ENCODE measurements around the gene TUBGCP2. TPM values are rescaled to one million over a fixed set of nuclear protein-coding genes. Genes with fewer than 3 reads are reported as not detected.
"Not testable (repeated sequence)": the region's sequence is repeated elsewhere in the genome, so short reads cannot be mapped to it uniquely, and the experiment has no call there.

TUBGCP2 gene
- total RNA-seq, 1 experiment from 2014 or later, result 23.3 TPM

DNA sequence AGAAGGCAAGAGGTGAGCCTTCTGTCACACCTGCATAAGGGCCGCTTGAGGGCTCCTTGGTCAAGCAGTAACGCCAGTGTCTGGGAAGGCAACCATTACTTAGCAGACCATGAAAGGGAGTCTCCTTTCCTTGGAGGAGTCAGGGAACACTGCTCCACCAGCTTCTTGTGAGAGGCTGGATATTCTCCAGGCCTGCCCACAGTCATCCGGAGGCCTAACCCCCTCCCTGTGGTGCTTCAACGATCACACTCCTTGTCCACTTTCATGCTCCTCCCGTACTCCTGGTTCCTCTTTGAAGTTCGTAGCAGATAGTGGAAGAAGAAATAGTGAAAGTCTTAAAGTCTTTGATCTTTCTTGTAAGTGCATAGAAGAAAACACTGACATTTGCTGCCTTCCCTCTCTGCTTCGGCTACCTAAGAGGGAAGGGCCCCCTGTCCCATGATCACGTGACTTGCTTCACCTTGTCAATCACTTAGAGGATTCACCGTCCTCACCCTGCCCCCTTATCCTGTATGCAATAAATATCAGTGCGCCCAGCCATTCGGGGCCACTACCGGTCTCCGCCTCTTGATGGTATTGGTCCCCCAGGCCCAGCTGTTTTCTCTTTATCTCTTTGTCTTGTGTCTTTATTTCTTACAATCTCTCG lies 13.5 kb upstream of the TUBGCP2 start:
- H3K27ac ChIP-seq; DNase-seq; H3K36me3 ChIP-seq; H3K9me3 ChIP-seq (replicated peaks); H3K4me3 ChIP-seq; H3K4me1 ChIP-seq; H3K27me3 ChIP-seq: not testable (repeated sequence)

DNA sequence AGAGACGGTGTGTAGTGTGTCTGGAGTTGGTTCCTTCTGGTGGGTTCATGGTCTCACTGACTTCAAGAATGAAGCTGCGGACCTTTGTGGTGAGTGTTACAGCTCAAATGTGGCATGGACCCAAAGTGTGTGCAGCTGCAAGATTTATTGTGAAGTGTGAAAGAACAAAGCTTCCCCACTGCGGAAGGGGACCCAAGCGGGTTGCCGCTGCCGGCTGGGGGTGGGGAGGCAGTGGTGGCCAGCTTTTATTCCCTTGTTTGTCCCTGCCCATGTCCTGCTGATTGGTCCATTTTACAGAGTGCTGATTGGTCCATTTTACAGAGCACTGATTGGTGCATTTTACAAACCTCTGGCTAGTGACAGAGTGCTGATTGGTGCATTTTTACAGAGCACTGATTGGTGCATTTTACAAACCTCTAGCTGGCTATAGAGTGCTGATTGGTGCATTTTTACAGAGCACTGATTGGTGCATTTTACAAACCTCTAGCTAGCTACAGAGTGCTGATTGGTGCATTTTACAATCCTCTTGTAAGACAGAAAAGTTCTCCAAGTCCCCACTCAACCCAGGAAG lies 12.3 kb upstream of the TUBGCP2 start:
- H3K4me3 ChIP-seq; H3K27me3 ChIP-seq; H3K4me1 ChIP-seq; H3K27ac ChIP-seq; H3K36me3 ChIP-seq; DNase-seq; H3K9me3 ChIP-seq (replicated peaks): not testable (repeated sequence)

DNA sequence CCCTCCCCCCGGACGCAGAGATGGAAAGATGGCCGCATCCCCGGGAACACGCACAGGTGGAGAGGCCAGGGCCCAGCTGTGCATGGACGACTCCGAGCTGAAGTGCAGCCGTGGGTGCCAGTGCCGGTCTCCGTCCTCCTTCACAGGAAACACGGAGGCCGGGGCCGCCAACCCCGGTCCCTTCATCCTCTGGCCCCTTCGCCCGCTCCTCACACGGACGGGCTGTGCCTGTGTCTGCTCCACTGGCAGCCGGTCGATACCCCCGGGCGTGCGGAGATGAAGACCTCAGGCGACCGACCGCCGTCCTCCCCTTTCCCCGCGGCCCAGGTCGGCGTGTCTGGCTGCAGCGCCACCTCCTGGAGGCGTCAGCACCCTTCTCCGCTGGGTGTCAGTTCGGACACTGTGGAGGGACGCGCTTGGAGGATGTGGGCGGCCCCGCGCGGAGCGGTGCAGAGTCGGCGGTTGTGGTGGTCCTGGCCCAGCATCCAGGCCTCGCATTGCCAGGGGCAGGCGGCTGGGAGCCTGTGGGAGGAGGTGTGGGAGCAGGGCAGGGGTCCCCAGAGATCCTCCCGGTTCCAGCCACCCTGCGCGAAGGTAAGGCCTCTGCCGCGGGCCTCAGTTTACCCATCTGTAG lies 9.9 kb upstream of the TUBGCP2 start:
- DNase-seq, result peak; percentile 70 to 78
- Histone ChIP-seq H3K27ac (no peak overlapping the region), H3K4me1 (no peaks in the 10 kb centered on the region), H3K36me3 (no peaks in the 10 kb centered on the region), H3K27me3 (no peaks in the 10 kb centered on the region), H3K4me3 (peak overlapping the region; percentile 51), H3K9me3 (replicated peaks) (no peaks in the 10 kb centered on the region)

DNA sequence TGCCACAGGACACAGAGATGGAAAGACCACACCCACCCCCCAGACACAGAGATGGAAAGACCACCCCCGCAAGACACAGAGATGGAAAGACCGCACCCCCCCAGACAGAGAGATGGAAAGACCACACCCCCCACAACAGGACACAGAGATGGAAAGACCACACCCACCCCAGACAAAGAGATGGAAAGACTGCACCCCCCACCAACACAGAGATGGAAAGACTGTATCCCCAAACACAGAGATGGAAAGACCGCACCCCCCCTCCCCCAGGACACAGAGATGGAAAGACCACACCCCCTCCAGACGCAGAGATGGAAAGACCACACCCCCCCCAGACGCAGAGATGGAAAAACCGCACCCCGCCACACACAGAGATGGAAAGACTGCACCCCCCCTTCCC lies 8.1 kb upstream of the TUBGCP2 start:
- Histone ChIP-seq H3K9me3 (replicated peaks) (no peaks in the 10 kb centered on the region), H3K4me1 (no peaks in the 10 kb centered on the region), H3K4me3 (no peak overlapping the region), H3K27me3 (no peaks in the 10 kb centered on the region), H3K36me3 (no peaks in the 10 kb centered on the region), H3K27ac (no peak overlapping the region)
- DNase-seq, result no peak

DNA sequence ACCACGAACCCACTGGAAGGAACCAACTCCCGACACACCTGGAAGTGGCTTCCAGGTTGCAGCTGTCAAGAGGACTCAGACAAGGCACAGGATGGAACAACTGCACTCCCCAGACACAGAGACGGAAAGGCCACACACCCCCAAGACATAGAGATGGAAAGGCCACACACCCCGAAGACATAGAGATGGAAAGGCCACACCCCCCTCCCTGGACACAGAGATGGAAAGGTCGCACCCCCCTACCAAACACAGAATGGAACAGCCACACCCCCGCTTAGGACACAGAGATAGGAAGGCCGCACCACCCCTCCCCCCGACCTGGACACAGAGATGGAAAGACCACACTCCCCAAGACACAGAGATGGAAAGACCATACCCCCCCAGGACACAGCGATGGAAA lies 7.6 kb upstream of the TUBGCP2 start:
- Histone ChIP-seq H3K27me3 (no peaks in the 10 kb centered on the region), H3K4me1 (no peaks in the 10 kb centered on the region), H3K27ac (no peak overlapping the region), H3K36me3 (no peaks in the 10 kb centered on the region), H3K4me3 (no peak overlapping the region), H3K9me3 (replicated peaks) (no peaks in the 10 kb centered on the region)
- no peak for DNase-seq

DNA sequence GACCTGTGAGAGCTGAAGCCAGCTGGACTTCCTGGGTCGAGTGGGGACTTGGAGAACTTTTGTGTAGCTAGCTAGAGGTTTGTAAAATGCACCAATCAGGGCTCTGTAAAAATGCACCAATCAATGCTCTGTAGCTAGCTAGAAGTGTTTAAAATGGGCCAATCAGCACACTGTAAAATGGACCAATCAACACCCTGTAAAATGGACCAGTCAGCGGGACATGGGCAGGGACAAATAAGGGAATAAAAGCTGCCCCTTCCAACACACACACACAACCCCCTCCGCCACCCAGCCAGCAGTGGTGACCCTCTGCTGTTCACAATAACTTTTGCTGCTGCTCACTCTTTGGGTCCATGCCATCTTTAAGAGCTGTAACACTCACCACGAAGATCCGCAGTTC lies 7.2 kb upstream of the TUBGCP2 start:
- H3K27ac ChIP-seq, result no peak overlapping the region
- H3K36me3 ChIP-seq, result 0 out of 2 replicates have a peak, but pooled peaks cover 3% of the 10 kb centered on the region
- H3K9me3 ChIP-seq (replicated peaks), result no peaks in the 10 kb centered on the region
- H3K4me1 ChIP-seq, result no peaks in the 10 kb centered on the region
- no peaks in the 10 kb centered on the region for H3K27me3 ChIP-seq
- no peak overlapping the region for H3K4me3 ChIP-seq
- DNase-seq, result no peak

DNA sequence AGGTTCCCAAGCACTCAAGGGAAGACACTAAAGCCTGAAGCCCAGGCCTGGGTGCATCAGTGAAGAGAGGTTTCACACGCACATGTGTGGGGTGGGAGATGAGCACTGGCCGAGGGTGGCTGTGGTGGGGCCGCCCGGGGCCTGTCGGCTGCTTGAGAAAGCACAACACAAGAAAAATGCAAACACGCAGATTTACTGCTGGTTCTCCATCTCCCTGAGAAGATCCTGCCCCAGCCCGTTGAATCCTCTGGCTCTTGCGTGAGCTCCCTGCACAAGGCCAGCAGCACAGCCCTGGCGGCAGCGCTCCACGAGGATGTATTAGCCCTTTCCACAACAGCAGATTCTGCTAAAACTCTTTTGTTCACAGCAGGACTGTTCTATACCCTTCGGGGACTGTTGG lies 6.2 kb upstream of the TUBGCP2 start:
- H3K27ac ChIP-seq, result no peak overlapping the region
- no peaks in the 10 kb centered on the region for H3K4me1 ChIP-seq
- H3K27me3 ChIP-seq, result no peaks in the 10 kb centered on the region
- DNase-seq, result no peak
- no peak overlapping the region for H3K4me3 ChIP-seq
- 0 out of 2 replicates have a peak, but pooled peaks cover 3% of the 10 kb centered on the region for H3K36me3 ChIP-seq
- H3K9me3 ChIP-seq (replicated peaks), result no peaks in the 10 kb centered on the region

DNA sequence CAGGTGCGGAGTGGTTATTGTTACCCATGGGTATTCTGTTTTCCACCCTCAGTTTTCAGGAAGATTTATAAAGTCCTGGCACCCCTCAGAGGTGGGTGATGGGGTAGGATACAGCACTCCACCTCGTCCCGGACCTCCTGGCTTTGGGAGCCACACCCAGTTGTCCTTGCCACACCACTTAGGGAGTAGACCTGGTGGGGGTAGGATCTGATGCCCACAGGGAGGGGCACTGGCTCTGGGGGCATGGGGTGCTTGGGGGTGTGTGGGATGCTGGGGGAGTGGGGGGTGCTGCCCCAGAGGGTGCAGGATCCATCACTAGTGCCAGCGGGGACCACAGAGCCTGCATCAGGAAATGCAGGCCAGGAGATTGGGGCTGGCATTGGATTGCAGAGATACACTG lies 4.5 kb upstream of the TUBGCP2 start:
- no peaks in the 10 kb centered on the region for H3K27me3 ChIP-seq
- no peaks in the 10 kb centered on the region for H3K4me1 ChIP-seq
- no peak for DNase-seq
- H3K4me3 ChIP-seq, result no peak overlapping the region
- H3K27ac ChIP-seq, result no peak overlapping the region
- no peaks in the 10 kb centered on the region for H3K9me3 ChIP-seq (replicated peaks)
- H3K36me3 ChIP-seq, result 0 out of 2 replicates have a peak, but pooled peaks cover 3% of the 10 kb centered on the region

DNA sequence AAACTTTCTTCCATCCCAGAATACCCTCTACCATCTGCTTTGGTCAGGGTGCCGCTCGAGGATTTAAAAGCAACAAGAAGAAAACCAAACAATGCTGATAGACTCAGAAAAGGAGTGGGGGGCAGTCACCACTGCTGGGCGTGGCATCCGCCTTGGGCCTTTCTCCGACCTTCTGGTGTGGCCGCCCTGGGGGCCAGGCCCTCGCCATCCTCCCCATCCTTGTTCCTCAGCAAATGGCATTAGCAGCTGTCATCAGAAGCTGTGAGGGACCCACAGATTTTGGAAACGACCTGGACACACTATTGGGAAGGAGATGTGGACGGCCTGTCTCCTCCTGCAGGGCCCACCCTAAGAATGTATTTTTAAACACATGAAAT lies 4.1 kb upstream of the TUBGCP2 start:
- no peak overlapping the region for H3K4me3 ChIP-seq
- 0 out of 2 replicates have a peak, but pooled peaks cover 3% of the 10 kb centered on the region for H3K36me3 ChIP-seq
- H3K9me3 ChIP-seq (replicated peaks), result no peaks in the 10 kb centered on the region
- H3K27me3 ChIP-seq, result no peaks in the 10 kb centered on the region
- no peak for DNase-seq
- no peaks in the 10 kb centered on the region for H3K4me1 ChIP-seq
- H3K27ac ChIP-seq, result no peak overlapping the region

DNA sequence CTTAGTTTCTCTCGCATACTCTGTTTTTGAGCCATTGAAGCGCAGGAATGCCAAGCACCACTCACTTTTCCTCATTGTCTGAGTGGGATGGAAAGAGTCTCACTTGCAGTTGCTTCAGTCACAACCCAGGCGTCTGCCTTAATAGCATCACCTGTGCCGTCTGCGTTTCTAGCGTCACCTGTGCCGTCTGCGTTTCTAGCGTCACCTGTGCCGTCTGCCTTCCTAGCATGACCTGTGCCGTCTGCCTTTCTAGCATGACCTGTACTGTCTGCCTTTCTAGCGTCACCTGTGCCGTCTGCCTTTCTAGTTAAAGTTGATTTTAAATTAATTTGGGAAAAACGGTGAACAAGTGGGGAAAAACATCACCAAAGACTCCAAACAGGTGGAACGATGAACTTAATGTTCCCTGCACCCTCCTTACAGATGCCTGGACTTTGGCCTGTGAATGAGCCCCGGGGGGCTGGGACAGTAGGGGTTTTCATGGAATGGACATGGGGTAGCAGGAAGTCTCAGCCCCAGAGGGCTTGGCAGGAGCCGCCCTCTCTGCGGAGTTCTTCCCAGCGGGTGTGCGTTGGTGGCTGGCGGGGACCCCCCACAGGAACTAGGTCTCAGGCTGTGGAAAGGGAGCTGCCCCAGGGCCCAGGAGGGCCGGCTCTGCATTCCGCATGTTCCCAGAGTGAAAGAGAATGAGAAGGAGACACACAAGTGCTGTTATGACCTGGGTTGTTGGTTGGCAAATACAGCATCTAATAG lies 3.5 kb upstream of the TUBGCP2 start:
- no peaks in the 10 kb centered on the region for H3K27me3 ChIP-seq
- H3K4me3 ChIP-seq, result no peak overlapping the region
- H3K9me3 ChIP-seq (replicated peaks), result no peaks in the 10 kb centered on the region
- H3K27ac ChIP-seq, result no peak overlapping the region
- H3K4me1 ChIP-seq, result no peaks in the 10 kb centered on the region
- DNase-seq, result no peak
- 0 out of 2 replicates have a peak, but pooled peaks cover 3% of the 10 kb centered on the region for H3K36me3 ChIP-seq

DNA sequence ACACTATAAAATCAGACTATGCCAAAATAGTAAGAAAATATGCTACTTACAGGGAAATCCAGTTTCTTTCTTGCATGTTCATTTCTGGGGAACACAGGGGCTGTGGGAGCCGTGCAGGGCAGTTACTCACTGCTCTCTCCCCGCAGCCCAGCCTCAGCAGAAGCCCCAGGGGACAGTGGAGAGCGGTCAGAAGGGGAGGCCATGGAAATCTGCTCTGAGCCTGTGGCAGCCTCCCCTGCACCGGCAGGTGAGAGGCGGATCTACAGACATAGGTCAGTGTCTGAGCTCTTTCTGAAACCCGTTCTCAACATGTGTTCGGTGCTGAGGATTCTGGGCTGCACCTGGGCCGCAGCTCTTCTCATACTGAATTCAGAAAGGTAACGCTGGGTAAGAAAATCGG lies 2.9 kb upstream of the TUBGCP2 start:
- DNase-seq, result no peak
- Histone ChIP-seq H3K4me1 (no peaks in the 10 kb centered on the region), H3K9me3 (replicated peaks) (no peaks in the 10 kb centered on the region), H3K27ac (no peak overlapping the region), H3K27me3 (no peaks in the 10 kb centered on the region), H3K36me3 (0 out of 2 replicates have a peak, but pooled peaks cover 3% of the 10 kb centered on the region), H3K4me3 (no peak overlapping the region)

DNA sequence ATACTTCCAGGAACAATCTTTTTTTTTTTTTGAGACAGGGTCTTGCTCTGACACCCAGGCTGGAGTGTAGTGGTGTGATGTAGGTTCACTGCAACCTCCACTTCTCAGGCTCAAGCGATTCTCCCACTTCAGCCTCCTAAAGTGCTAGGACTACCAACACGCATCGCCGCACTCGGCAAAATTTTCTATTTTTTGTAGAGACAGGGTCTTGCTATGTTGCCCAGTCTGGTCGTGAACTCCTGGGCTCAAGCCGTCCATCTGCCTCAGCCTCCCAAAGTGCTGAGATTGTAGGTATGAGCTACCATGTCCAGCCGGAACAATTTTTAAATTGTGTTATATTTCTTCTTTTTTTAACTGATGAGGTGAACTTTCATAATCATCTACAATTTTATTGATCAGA lies 2.1 kb upstream of the TUBGCP2 start:
- no peak overlapping the region for H3K27ac ChIP-seq
- no peak for DNase-seq
- H3K9me3 ChIP-seq (replicated peaks), result no peaks in the 10 kb centered on the region
- H3K4me3 ChIP-seq, result no peak overlapping the region
- no peaks in the 10 kb centered on the region for H3K4me1 ChIP-seq
- H3K27me3 ChIP-seq, result no peaks in the 10 kb centered on the region
- 0 out of 2 replicates have a peak, but pooled peaks cover 3% of the 10 kb centered on the region for H3K36me3 ChIP-seq

DNA sequence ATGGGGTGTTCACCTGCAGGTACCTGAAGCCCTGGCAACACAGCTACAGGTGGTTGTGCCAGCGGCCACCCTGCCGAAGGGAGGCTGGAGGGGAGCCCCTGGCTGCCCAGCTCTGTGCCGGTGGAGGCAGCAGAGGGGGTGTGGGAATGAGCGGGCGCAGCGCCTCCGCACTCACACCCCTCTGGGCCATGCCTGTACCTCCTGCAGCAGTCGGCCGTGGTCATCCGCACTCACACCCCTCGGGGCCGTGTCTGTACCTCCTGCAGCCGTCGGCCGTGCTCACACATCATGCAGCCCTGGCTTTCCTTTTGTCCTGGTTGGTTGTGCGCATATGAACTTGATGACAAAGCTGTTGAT lies 1.7 kb upstream of the TUBGCP2 start:
- no peaks in the 10 kb centered on the region for H3K9me3 ChIP-seq (replicated peaks)
- H3K4me1 ChIP-seq, result no peaks in the 10 kb centered on the region
- H3K36me3 ChIP-seq, result 0 out of 2 replicates have a peak, but pooled peaks cover 3% of the 10 kb centered on the region
- no peak overlapping the region for H3K27ac ChIP-seq
- no peak overlapping the region for H3K4me3 ChIP-seq
- no peaks in the 10 kb centered on the region for H3K27me3 ChIP-seq
- DNase-seq, result no peak

DNA sequence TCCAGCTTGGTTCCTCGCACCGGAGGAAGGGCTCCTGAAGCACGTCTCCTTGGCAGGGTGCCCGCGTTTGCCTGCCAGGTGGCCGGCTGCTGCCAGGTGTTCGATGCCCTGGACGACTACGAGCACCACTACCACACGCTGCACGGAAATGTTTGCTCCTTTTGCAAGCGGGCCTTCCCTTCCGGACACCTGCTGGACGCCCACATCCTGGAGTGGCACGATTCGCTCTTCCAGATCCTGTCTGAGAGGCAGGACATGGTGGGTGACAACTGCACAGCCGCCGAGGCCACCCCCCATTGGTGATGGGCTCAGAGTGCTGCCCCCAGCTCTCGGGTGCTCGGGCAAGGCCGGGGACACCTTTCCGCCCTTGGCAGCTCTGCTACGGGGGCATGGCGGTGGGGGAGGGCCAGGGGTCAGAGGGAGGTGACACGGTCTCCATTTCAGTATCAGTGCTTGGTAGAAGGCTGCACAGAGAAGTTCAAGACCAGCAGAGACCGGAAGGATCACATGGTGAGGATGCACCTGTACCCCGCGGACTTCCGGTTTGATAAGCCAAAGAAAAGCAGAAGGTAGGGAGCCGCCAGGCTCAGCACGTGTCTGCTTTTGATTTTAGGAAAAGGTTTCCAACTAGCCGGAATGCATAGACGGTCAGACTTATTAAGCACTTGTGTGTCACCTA lies 1.2 kb upstream of the TUBGCP2 start:
- H3K9me3 ChIP-seq (replicated peaks), result no peaks in the 10 kb centered on the region
- H3K27ac ChIP-seq, result no peak overlapping the region
- no peaks in the 10 kb centered on the region for H3K4me1 ChIP-seq
- H3K36me3 ChIP-seq, result 0 out of 2 replicates have a peak, but pooled peaks cover 3% of the 10 kb centered on the region
- H3K4me3 ChIP-seq, result no peak overlapping the region
- DNase-seq, result no peak
- no peaks in the 10 kb centered on the region for H3K27me3 ChIP-seq
